B cell (primary cell): ENCODE results near the gene MXRA8. TPM values are rescaled to one million over a fixed set of nuclear protein-coding genes. Genes with fewer than 3 reads are reported as not detected.

Experiments
- ATAC-seq: fragments of 200-7000 bp; cut with Tn5 transposase; one replicate; pipeline ENCODE4 v1.10.0; 2021; ENCODE audit warnings: low read depth, mild to moderate bottlenecking, moderate number of reproducible peaks, moderate library complexity
- CTCF ChIA-PET: fragments of 350-600 bp; sonication (Branson Sonifier 250); formaldehyde crosslinking; loops from one replicate; lab custom pipeline; 2021; ENCODE audit warnings: antibody characterized with exemption, inconsistent platforms; lab: Charles Lee
- POLR2A ChIA-PET: fragments of 350-600 bp; sonication (Branson Sonifier 250); formaldehyde crosslinking; loops from one replicate; lab custom pipeline; 2021; ENCODE audit warnings: antibody characterized with exemption; lab: Charles Lee
- DNase-seq: peaks from one replicate; pipeline ENCODE4 v3.0.0; 2013
- H2AFZ ChIP-seq: 2 replicates; pipeline ENCODE4 v1.6.1; 2012; ENCODE audit warnings: mild to moderate bottlenecking, low read depth, low read length; ENCODE audit not compliant: insufficient read depth, poor library complexity, severe bottlenecking
- H3K27ac ChIP-seq, 2 donors: 1 replicate in 1 of 2; 2 replicates in 1 of 2; pipeline ENCODE4 v1.5.1; 2012 to 2013; ENCODE audit warnings: low read length in 2 of 2, mild to moderate bottlenecking in 2 of 2, moderate library complexity in 1 of 2
- H3K27me3 ChIP-seq, 4 experiments: fragments of 200-600 bp in 1 of 4; sonication (generic) in 1 of 4; replicated peaks in 1 of 4; 1 replicate in 2 of 4; 2 replicates in 2 of 4; pipeline versions ENCODE4 v1.6.1 to v1.7.0; 2013 to 2016; ENCODE audit warnings: low read length in 3 of 4, mild to moderate bottlenecking in 2 of 4, mixed read lengths in 1 of 4, moderate library complexity in 1 of 4; ENCODE audit not compliant: insufficient read depth in 4 of 4, control insufficient read depth in 3 of 4; ENCODE audit errors: control extremely low read depth in 1 of 4
- H3K36me3 ChIP-seq, 2 experiments: replicated peaks in 1 of 2; 1 replicate in 1 of 2; 2 replicates in 1 of 2; pipeline versions ENCODE4 v1.6.1 to v1.7.1; 2013; ENCODE audit warnings: low read length in 1 of 2; ENCODE audit not compliant: insufficient read depth in 2 of 2, control insufficient read depth in 1 of 2; ENCODE audit errors: control extremely low read depth in 1 of 2, extremely low read depth in 1 of 2
- H3K4me1 ChIP-seq, 2 donors: fragments of 200-600 bp in 1 of 2; sonication (generic) in 1 of 2; 1 replicate in 1 of 2; 2 replicates in 1 of 2; pipeline versions ENCODE4 v1.5.1 to v1.6.1; 2013 to 2017; ENCODE audit warnings: low read length in 2 of 2; ENCODE audit not compliant: control insufficient read depth in 2 of 2, insufficient read depth in 2 of 2
- H3K4me2 ChIP-seq: replicated peaks from 2 replicates; pipeline ENCODE3; 2012; ENCODE audit warnings: mild to moderate bottlenecking, low read depth, low read length; ENCODE audit not compliant: poor library complexity, severe bottlenecking
- H3K4me3 ChIP-seq, 5 experiments: fragments of 200-600 bp in 1 of 5; sonication (generic) in 1 of 5; 1 replicate in 3 of 5; 2 replicates in 2 of 5; pipeline versions ENCODE4 v1.5.1 to v1.7.0; 2011 to 2016; ENCODE audit warnings: low read length in 4 of 5, mild to moderate bottlenecking in 4 of 5, low read depth in 2 of 5, control low read depth in 1 of 5, moderate library complexity in 1 of 5; ENCODE audit not compliant: insufficient read depth in 1 of 5; ENCODE audit errors: control extremely low read depth in 1 of 5, extremely low read depth in 1 of 5
- H3K79me2 ChIP-seq: fragments of 200-600 bp; sonication (generic); one replicate; pipeline ENCODE4 v1.6.0; 2016; ENCODE audit warnings: low read length; ENCODE audit not compliant: control insufficient read depth, insufficient read depth
- H3K9ac ChIP-seq: fragments of 200-600 bp; sonication (generic); 2 replicates; pipeline ENCODE4 v1.6.1; 2017; ENCODE audit warnings: mild to moderate bottlenecking, low read length, moderate library complexity
- H3K9me3 ChIP-seq, 3 donors: one replicate each; pipeline versions ENCODE4 v1.6.1 to v1.7.1; 2013; ENCODE audit warnings: low read length in 2 of 3; ENCODE audit not compliant: control insufficient read depth in 2 of 3, insufficient read depth in 1 of 3; ENCODE audit errors: control extremely low read depth in 1 of 3
- H4K20me1 ChIP-seq: 2 replicates; pipeline ENCODE4 v1.6.0; 2012; ENCODE audit warnings: mild to moderate bottlenecking, low read length; ENCODE audit not compliant: insufficient read depth, control insufficient read depth, poor library complexity, severe bottlenecking
- H3K27ac Mint-ChIP-seq: one replicate; pipeline ENCODE4 v1.8.0; 2021; ENCODE audit warnings: mixed read lengths
- H3K27me3 Mint-ChIP-seq: one replicate; pipeline ENCODE4 v1.8.0; 2021; ENCODE audit warnings: mixed read lengths
- H3K4me1 Mint-ChIP-seq: one replicate; pipeline ENCODE4 v1.8.0; 2021; ENCODE audit warnings: mixed read lengths
- H3K4me3 Mint-ChIP-seq: one replicate; pipeline ENCODE4 v1.8.0; 2021; ENCODE audit warnings: mixed read lengths
- H3K9me3 Mint-ChIP-seq: one replicate; pipeline ENCODE4 v1.8.0; 2022; ENCODE audit warnings: mixed read lengths; ENCODE audit not compliant: insufficient read depth
- CTCF ChIP-seq: fragments of 200-600 bp; IDR thresholded peaks from one replicate; pipeline ENCODE4 v1.8.0; 2022; ENCODE audit warnings: antibody characterized with exemption, mild to moderate bottlenecking
- EZH2 ChIP-seq: IDR thresholded peaks from 2 replicates; pipeline ENCODE4 v1.6.1; 2012; ENCODE audit warnings: borderline replicate concordance, low read depth, mild to moderate bottlenecking, moderate library complexity, low read length; ENCODE audit not compliant: insufficient read depth, poor library complexity, severe bottlenecking
- WGBS: methylation state at CpG from one replicate; pipeline ENCODE4 v1.1.5; 2013; ENCODE audit warnings: missing lambda C conversion rate; ENCODE audit not compliant: insufficient coverage; 5-methylcytosine and 5-hydroxymethylcytosine counted together
- intact Hi-C: fragments of 100-400 bp; cut with micrococcal nuclease; formaldehyde crosslinking; loops from one replicate; pipeline ENCODE4 v1.10.0; 2022
- polyA plus RNA-seq: library from polyadenylated mRNA; depleted of rRNA; stranded (reverse); fragments of >200 nt; gene quantifications from 2 replicates; pipeline ENCODE4 v1.2.3, GENCODE V29; 2012
- total RNA-seq, 2 donors: library from RNA; stranded (reverse); fragments of 120-200 nt in 1 of 2; gene quantifications; 1 replicate in 1 of 2; 2 replicates in 1 of 2; pipeline versions ENCODE4 v1.2.3 to v1.2.4, GENCODE V29; 2013 to 2022

The MXRA8 gene
- total and polyA plus RNA-seq, 2 donors (not counting 1 experiment from before 2014, with no cell fraction given): 0.10 TPM; not detected in 1

- Mint-ChIP-seq H3K4me1 (peaks cover 7% of the 10 kb centered on the region), H3K9me3 (no peaks in the 10 kb centered on the region)
- POLR2A ChIA-PET: interaction anchor here (0.7 kb wide), 1 partner anchor 10 kb away, joined by 12 read pairs; no protein-coding TSS in a partner anchor
Observed at GRCh38 chr1:1332031-1332755, 26.2 kb downstream of the MXRA8 start.

More at GRCh38 chr1:1332031-1332755, 26.2 kb downstream of the MXRA8 start:
- no peak for DNase-seq
- Mint-ChIP-seq H3K4me3 (no peak overlapping the region), H3K27ac (no peak overlapping the region), H3K27me3 (no peaks in the 10 kb centered on the region)
- no peak overlapping the region for H3K9ac ChIP-seq
- no peaks in the 10 kb centered on the region for H3K79me2 ChIP-seq
- H3K36me3 ChIP-seq: peaks cover 0 to 4% of the 10 kb centered on the region in 2 experiments
- no peaks in the 10 kb centered on the region for H4K20me1 ChIP-seq
- H3K4me1 ChIP-seq: peaks cover 0 to 16% of the 10 kb centered on the region in 2 donors
- no peak for TF ChIP-seq EZH2
- TF ChIP-seq CTCF: no peak
- CTCF ChIA-PET: no interaction called here
- H3K27ac ChIP-seq: no peak overlapping the region
- no peak overlapping the region for H3K4me3 ChIP-seq
- ATAC-seq: no peak
- 92% methylated on average over 57 of the region's 57 CpGs for WGBS
- no peak overlapping the region for H3K4me2 ChIP-seq
- H2AFZ ChIP-seq: no peak overlapping the region
- H3K9me3 ChIP-seq: peaks cover 0 to 16% (median 0%) of the 10 kb centered on the region in 3 donors
- intact Hi-C loops: no loop called here
- H3K27me3 ChIP-seq: no peaks in the 10 kb centered on the region
